HG02763 (cell line): Measurements from ENCODE around the gene IDH3A.
A peak's percentile ranks its signal among the peaks of the same experiment; 100 is the strongest.

Experiments
- ATAC-seq: cut with Tn5 transposase; IDR thresholded peaks from one replicate; pipeline ENCODE4 v1.9.1; 2021; ENCODE audit warnings: mild to moderate bottlenecking, moderate library complexity; ENCODE audit not compliant: unreplicated experiment

IDH3A gene

DNA sequence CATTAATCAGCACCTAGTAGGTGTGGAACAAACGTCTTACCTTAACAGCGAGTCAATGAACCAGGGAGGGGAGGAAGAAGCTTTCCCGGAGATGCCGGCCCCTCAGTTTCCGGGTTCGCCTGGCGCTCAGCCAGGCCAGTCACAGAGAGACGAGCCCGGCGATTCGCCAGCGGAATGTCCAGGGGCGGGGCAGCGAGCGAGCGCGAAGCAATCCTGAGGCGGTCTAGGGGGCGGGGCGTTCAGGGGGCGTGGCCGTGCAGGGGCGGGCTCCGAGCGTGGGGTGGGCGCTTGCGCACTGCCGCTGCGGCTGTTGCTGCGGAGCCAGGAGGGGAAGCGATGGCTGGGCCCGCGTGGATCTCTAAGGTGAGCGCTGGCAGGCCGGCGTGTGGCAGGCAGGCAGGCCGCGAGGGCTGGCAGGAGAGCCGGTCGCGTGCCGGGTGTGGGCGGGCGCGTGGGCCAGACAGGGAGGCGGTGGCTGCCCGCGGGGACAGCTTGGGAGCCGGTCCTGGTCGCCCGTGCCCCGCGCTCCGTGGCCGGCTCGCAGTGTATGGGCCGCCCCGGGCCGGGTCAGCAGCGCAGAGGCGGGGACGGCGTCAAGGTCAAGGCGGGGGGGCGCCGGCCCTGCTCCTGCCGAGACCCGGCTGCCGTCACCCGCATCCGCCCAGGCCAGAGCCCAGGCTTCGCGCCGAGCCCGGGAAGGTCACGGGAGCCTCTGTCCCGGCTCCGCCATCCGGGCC is at the start of gene IDH3A:
IDH3A (plus strand) TSS at position 295 of the 737 bp plus-strand sequence; CDS start at position 337, 42 bp downstream.
- ATAC-seq, result peak; percentile 85

DNA sequence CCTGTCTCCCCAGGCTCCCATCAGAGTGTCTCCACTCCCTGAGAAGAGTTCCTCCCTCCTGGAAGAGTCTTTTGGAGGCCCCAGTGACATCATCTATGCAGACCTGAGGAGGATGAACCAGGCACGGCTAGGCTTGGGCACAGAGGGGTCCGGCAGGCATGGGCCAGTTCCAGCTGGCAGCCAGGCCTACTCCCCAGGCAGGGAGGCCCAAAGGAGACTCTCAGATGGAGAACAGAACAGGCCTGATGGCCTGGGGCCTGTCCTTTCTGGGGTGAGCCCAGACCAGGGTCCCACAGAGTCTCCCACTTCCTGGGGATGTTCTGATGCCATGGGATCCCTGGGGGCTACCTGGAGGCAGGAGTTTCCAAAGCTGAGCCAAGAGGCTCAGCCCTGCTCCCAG is 48.3 kb upstream of the IDH3A start:
- ATAC-seq, result no peak

GRCh38 chr15:78101423-78102105 is 47.6 kb upstream of the IDH3A start:
- ATAC-seq, result no peak

DNA sequence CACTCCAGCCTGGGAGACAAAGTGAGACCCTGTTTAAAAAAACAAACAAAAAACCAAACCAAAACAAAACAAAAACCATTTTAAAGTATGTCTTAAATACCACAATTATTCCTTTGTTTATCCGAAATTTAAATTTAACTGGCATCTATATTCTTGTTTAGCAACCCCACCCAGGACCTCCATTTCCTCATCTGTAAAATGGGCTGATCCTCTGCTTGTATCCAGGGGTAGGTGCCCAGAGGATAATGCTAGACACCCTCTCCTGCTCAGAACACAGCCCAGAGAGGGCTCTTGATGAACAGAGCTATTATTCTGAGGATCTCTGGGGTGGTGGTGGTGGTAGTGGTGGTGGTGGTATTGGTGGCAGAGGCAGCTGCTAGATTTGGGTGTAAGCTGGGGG is 47.0 kb upstream of the IDH3A start:
- no peak for ATAC-seq

- ATAC-seq, result no peak
Observed at GRCh38 chr15:78102741-78103140, 46.4 kb upstream of the IDH3A start.

DNA sequence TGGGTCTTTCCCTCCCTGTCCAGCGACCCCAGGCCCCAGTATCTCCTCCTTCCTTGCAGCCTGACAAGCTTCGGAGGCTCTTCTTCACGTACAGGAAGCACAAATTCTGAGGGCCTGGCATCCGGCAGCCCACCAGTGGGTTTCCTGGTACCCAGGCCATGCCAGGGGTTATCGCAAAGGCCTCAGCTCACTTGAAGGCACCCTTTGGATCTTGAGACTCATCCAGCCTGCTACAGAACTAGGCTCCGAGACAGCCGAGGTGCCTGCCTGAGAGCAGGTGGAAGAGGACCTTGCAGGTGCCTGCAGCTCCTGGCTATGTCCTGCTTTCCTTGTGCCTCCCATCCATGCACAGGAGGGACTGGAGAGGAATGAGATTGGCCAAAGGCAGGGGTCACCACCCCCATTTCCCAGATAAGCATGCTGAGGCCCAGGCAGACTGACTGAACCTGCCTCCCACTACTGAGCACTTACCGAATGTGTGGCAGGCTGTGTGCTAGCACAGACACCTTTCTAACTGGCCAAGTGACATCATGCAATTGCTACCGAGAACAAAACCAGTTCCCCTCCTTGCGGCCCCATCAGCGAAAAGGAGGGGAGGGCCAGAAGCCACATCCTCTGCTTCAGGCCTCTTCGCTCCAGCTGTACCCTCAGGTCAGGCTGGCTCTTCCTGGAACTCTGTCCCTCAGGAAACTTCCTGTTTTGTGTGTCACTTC is 45.6 kb upstream of the IDH3A start:
- peak; percentile 56 for ATAC-seq

GRCh38 chr15:78104119-78104479 is 45.1 kb upstream of the IDH3A start:
- ATAC-seq, result no peak

DNA sequence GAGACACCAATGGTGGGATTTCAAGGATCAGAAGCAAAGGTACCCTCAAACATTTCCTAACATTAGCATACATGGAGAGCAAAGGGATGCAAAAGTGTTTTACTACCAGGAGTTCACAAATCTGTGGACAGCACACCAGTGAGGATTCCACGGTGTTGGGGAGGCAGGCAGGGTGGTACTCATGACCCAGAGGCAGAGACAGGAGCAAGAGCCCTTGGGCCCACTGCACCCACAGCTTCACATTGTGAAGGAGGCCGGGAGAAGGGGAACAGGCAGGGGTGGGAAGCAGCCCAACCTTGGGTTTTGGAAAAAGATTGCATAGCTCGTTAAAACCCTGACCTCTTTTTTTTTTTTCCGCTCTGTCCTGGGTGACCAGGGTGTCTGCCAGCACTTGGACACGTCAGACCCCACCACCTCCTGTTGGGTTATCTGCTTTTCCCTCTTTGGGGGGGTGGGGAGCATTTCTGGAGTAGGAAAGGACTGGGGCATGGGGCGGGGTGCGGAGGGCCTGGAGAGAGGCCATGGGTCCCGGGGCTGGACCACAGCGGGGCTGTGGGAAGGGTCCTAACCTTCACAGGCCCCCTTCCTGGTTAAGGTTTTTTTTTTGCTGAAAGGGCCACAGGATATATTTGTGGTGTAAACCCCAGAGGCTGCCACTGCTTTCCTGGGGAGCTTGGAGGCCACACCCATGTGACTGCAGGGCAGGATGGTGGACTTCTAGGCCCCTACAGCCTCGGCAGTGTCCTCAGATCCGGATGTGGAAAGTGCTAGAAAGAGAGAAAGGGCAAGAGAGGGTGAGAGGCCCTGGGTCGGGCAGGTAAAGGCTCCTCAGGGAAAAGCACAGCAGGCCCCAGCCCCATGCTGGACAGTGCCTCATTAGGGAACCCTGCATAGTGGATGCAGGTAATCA is 44.3 kb upstream of the IDH3A start:
- ATAC-seq, result no peak

GRCh38 chr15:78105476-78106241 is 43.5 kb upstream of the IDH3A start:
- no peak for ATAC-seq

- no peak for ATAC-seq
Observed at GRCh38 chr15:78107471-78107870, 41.7 kb upstream of the IDH3A start.

DNA sequence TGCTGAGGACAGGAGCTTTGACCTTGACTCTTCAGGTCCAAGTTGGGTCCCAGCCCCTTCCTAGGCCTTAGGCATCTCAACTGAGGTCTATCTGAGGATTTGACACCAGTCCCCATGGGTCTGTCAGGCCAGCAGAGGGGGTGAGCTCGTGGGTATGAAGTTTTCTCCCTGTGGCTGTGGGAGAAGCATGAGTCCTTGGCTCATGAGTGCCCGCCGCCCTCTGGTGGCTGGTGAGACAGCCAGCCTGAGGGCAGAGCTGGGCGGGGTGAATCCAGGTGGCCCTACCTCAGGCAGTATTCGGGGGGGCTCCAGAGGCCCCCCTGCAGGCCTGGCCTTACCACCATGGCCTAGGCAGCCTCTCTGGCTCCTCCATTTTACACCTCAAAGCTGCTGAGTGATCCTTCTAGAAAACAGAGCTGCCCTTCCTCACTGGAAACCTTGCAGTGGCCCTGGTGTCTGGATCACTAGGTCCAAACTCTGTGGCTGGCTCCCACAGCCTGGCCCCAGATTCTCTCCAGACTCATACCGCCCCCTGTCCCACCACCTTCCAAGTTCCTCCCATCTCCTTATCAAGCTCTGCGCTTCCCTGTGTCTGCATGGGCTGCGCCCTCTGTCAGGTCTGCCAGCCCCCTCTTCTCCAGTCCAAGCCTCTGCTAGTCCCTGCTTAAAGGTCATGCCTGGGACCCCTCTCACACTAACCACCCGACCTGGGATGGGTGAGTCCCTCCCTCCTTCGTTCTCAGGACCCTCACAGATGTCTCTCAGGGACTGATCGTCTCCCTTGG is 40.7 kb upstream of the IDH3A start:
- ATAC-seq, result peak; percentile 50

- no peak for ATAC-seq
Observed at GRCh38 chr15:78109156-78109555, 40.0 kb upstream of the IDH3A start.

GRCh38 chr15:78110096-78110495 is 39.1 kb upstream of the IDH3A start:
- no peak for ATAC-seq

DNA sequence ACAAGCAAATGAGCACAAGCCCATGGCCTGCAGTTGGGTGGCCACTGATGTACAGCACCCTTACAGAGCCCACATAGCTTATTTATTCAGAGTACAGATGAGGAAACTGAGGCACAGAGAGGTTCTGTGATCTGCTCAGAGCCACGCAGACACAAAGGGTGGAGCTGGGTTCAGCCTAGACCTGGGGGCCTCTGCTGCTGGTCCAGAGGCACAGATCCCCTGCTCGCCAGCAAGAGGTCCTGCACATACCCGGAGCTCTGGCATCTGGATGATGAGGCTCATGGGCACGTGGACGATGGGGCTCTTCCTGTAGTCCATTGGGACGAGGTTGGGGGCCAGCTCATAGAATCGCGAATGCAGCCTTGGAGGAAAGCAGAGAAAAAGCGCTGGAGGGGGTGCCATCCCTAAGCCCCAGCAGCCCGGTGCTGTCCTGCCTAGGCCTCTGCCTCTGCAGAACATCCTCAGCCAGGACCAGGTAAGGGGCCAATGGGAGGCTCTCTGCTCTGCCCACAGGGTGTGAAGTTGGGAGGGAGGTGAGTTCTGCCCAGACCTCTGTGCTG is 38.2 kb upstream of the IDH3A start:
- no peak for ATAC-seq

- no peak for ATAC-seq
Observed at GRCh38 chr15:78111788-78112187, 37.4 kb upstream of the IDH3A start.

- ATAC-seq, result no peak
Observed at GRCh38 chr15:78112551-78112950, 36.6 kb upstream of the IDH3A start.

DNA sequence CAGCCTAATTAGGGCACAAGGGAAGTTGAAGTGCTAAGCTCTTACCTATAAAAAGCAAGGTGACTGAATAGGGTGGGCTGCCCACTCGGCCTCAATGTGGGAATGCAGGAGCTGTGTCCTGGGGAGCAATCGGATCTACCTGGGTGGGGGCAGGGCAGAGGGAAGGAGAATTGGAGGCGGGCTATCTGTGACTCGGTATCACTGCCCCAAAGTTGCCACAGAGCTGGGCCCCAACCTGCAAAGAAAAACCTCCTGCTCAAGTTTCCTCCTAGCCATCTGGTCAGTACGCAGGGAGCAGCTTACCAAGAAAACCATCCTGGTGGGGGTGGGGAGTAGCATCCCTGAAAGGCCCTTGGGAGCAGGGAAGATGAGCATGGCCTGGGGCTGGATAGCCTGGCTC is 28.6 kb upstream of the IDH3A start:
- ATAC-seq, result no peak

DNA sequence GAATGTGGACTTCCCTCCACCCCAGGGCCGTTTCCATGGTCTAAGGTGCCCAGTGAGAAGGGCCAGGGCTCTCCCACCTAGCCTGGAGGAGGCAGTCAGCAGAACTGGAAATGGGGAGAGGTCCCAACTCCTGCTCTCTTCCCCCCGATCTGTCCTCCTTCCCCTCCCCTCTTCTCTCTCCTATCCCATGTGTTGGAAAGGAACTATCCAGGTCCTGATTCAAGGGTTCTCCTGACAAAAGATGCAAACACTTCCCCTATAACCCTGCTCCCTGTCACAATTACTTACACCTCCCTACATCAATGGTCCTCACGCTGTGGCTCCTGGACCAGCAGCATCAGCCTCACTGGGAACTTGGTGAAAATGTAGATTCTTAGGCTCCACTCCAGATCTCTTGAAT is 23.9 kb upstream of the IDH3A start:
- ATAC-seq, result no peak

DNA sequence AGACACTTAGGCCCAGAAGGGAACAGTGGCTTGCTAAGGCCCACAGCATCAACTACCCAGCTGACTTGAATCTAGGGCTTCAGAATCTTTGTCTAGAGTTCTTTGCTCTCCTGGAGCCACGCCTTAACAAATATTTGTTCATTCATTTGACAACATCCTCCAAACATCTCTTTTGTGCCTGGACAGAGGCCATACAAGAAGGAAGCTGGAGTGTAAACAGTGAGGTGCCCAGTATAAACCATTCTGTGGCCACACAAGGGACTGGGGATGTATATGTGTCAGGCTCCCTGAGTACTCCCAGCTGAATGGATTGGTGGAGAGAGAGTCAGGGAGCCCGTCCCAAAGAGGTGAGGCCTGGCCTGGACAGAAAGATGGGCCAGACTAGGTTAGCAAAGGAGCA is 21.3 kb upstream of the IDH3A start:
- no peak for ATAC-seq
